ENCODE data around the gene PLOD2. TPM values are rescaled to one million over a fixed set of nuclear protein-coding genes. Genes with fewer than 3 reads are reported as not detected.

PLOD2 gene
- total RNA-seq, 2 experiments from 2014 or later, result not detected

GRCh38 chr3:146184241-146185015, 23.4 kb upstream of the PLOD2 start:
- ChIA-PET CTCF (ENCODE audit: unreplicated experiment) (no interaction called here), POLR2A (interaction anchor here (0.6 to 0.7 kb wide), 2 partner anchors 211 to 1003 kb away, joined by 3 read pairs; no protein-coding TSS in a partner anchor)
- DNase-seq (ENCODE audit: low spot score), result no peak
- BruUV-seq (replicated peaks), result no TSS peak
- Histone ChIP-seq H3K79me2 (ENCODE audit: insufficient read depth, low read depth, low read length) (no peaks in the 10 kb centered on the region), H3K4me3 (ENCODE audit: low read depth, low read length, poor library complexity, severe bottlenecking) (no peak overlapping the region), H4K20me1 (ENCODE audit: insufficient read depth, low read length) (no peaks in the 10 kb centered on the region), H3K27ac (ENCODE audit: low read depth, low read length, poor library complexity, severe bottlenecking) (no peak overlapping the region), H3K9me2 (ENCODE audit: insufficient read depth, low read length) (no peaks in the 10 kb centered on the region), H2AFZ (ENCODE audit: low read length) (no peak overlapping the region), H3K4me2 (ENCODE audit: low read length) (no peak overlapping the region), H3K9me3 (ENCODE audit: low read length) (no peaks in the 10 kb centered on the region), H3K36me3 (ENCODE audit: insufficient read depth, low read length) (no peaks in the 10 kb centered on the region), H3K4me1 (ENCODE audit: insufficient read depth, low read length, poor library complexity, severe bottlenecking) (no peaks in the 10 kb centered on the region)
- intact Hi-C loops (cut with micrococcal nuclease; ENCODE audit: unreplicated experiment), result loop anchor here (10.0 kb wide), 1 partner anchor 120 kb away; no protein-coding TSS in a partner anchor
- no peak for TF ChIP-seq CTCF (conservative IDR thresholded peaks at IDR 0.05; ENCODE audit: low read length)
- TF ChIP-seq EZH2phosphoT487 (IDR thresholded peaks at IDR 0.05; ENCODE audit: borderline replicate concordance, low read depth, low read length), result no peak

- Histone ChIP-seq H3K4me2 (ENCODE audit: low read length) (no peak overlapping the region), H3K4me3 (ENCODE audit: low read depth, low read length, poor library complexity, severe bottlenecking) (no peak overlapping the region), H3K27ac (ENCODE audit: low read depth, low read length, poor library complexity, severe bottlenecking) (no peak overlapping the region), H3K36me3 (ENCODE audit: insufficient read depth, low read length) (no peaks in the 10 kb centered on the region), H3K9me2 (ENCODE audit: insufficient read depth, low read length) (no peaks in the 10 kb centered on the region), H3K9me3 (ENCODE audit: low read length) (no peaks in the 10 kb centered on the region), H3K4me1 (ENCODE audit: insufficient read depth, low read length, poor library complexity, severe bottlenecking) (no peaks in the 10 kb centered on the region), H2AFZ (ENCODE audit: low read length) (no peak overlapping the region), H3K79me2 (ENCODE audit: insufficient read depth, low read depth, low read length) (no peaks in the 10 kb centered on the region), H4K20me1 (ENCODE audit: insufficient read depth, low read length) (no peaks in the 10 kb centered on the region)
- DNase-seq (ENCODE audit: low spot score), result no peak
- intact Hi-C loops (cut with micrococcal nuclease; ENCODE audit: unreplicated experiment), result loop anchor here (10.0 kb wide), 1 partner anchor 116 kb away; no protein-coding TSS in a partner anchor
- ChIA-PET CTCF (ENCODE audit: unreplicated experiment) (no interaction called here), POLR2A (no interaction called here)
- no peak for TF ChIP-seq CTCF (conservative IDR thresholded peaks at IDR 0.05; ENCODE audit: low read length)
- TF ChIP-seq EZH2phosphoT487 (IDR thresholded peaks at IDR 0.05; ENCODE audit: borderline replicate concordance, low read depth, low read length), result no peak
- BruUV-seq (replicated peaks), result no TSS peak
Observed at GRCh38 chr3:146181216-146181615, 20.2 kb upstream of the PLOD2 start.

GRCh38 chr3:146180376-146180775, 19.4 kb upstream of the PLOD2 start:
- Histone ChIP-seq H3K79me2 (ENCODE audit: insufficient read depth, low read depth, low read length) (no peaks in the 10 kb centered on the region), H3K9me3 (ENCODE audit: low read length) (no peaks in the 10 kb centered on the region), H3K4me3 (ENCODE audit: low read depth, low read length, poor library complexity, severe bottlenecking) (no peak overlapping the region), H2AFZ (ENCODE audit: low read length) (no peak overlapping the region), H3K4me2 (ENCODE audit: low read length) (no peak overlapping the region), H3K4me1 (ENCODE audit: insufficient read depth, low read length, poor library complexity, severe bottlenecking) (no peaks in the 10 kb centered on the region), H3K36me3 (ENCODE audit: insufficient read depth, low read length) (no peaks in the 10 kb centered on the region), H3K9me2 (ENCODE audit: insufficient read depth, low read length) (no peaks in the 10 kb centered on the region), H4K20me1 (ENCODE audit: insufficient read depth, low read length) (no peaks in the 10 kb centered on the region), H3K27ac (ENCODE audit: low read depth, low read length, poor library complexity, severe bottlenecking) (no peak overlapping the region)
- POLR2A ChIA-PET, result no interaction called here
- CTCF ChIA-PET (ENCODE audit: unreplicated experiment), result no interaction called here
- BruUV-seq (replicated peaks), result no TSS peak
- TF ChIP-seq CTCF (conservative IDR thresholded peaks at IDR 0.05; ENCODE audit: low read length), result no peak
- TF ChIP-seq EZH2phosphoT487 (IDR thresholded peaks at IDR 0.05; ENCODE audit: borderline replicate concordance, low read depth, low read length), result no peak
- DNase-seq (ENCODE audit: low spot score), result no peak
- intact Hi-C loops (cut with micrococcal nuclease; ENCODE audit: unreplicated experiment), result loop anchor here (10.0 kb wide), 1 partner anchor 116 kb away; no protein-coding TSS in a partner anchor

Measured in OCI-LY7 (cell line).